Measurements from ENCODE around the gene HIVEP3.

HIVEP3 gene

DNA sequence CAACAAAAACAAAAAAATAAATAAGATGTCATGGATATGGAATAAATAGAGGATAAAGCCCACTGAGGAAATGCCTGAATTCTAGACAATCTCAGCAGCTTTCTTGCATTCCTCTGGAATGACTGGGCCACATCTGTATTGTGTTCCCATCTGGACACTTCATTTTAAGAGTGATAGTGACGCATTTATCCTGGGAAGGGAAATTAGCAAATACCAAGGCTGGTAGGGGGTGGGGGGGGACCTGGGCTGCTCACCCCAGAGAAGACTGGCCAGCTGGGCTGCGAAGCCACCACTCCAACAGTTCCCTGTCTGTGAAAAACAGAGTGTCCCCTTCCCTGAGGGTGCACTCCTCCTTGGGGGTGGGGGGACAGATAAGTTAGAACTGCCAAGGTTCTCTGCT is 106.3 kb downstream of the HIVEP3 start:
- no peak overlapping the region for H3K27ac ChIP-seq (ENCODE audit: low read length)
- no peak overlapping the region for H3K4me3 ChIP-seq (ENCODE audit: low read length in 2 of 2)
- no peaks in the 10 kb centered on the region for H3K9me3 ChIP-seq (ENCODE audit: control insufficient read depth in 2 of 2, low read length in 2 of 2)
- peaks cover 4% of the 10 kb centered on the region for H3K4me1 ChIP-seq (ENCODE audit: control insufficient read depth, insufficient read depth, low read length)
- H3K36me3 ChIP-seq (ENCODE audit: control insufficient read depth in 2 of 2, insufficient read depth in 2 of 2, low read length in 2 of 2): no peaks in the 10 kb centered on the region
- no peaks in the 10 kb centered on the region for H3K27me3 ChIP-seq (ENCODE audit: control insufficient read depth in 1 of 2, insufficient read depth in 2 of 2, low read length in 2 of 2)
- H3K9ac ChIP-seq (ENCODE audit: low read length in 2 of 2): no peak overlapping the region

DNA sequence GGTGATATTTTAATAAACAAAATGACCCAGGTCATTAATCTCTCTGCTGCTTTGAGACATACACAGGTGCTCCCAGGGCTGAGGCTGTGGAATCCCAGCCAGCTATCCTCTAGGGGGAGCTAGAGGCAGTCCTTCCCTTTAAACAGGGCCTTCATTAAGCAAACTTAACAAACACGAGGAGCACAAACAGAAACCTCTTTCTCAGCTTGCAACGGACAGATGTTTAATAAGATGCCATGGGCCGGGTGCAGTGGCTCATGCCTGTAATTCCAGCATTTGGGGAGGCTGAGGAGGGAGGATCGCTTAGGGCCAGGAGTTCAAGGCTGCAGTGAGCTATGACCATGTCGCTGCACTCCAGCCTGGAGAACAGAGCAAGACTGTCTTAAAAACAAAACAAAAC is 106.7 kb downstream of the HIVEP3 start:
- Histone ChIP-seq H3K36me3 (ENCODE audit: control insufficient read depth in 2 of 2, insufficient read depth in 2 of 2, low read length in 2 of 2) (no peaks in the 10 kb centered on the region), H3K27me3 (ENCODE audit: control insufficient read depth in 1 of 2, insufficient read depth in 2 of 2, low read length in 2 of 2) (no peaks in the 10 kb centered on the region), H3K9ac (ENCODE audit: low read length in 2 of 2) (no peak overlapping the region), H3K9me3 (ENCODE audit: control insufficient read depth in 2 of 2, low read length in 2 of 2) (no peaks in the 10 kb centered on the region), H3K4me3 (ENCODE audit: low read length in 2 of 2) (no peak overlapping the region), H3K27ac (ENCODE audit: low read length) (no peak overlapping the region), H3K4me1 (ENCODE audit: control insufficient read depth, insufficient read depth, low read length) (peaks cover 4% of the 10 kb centered on the region)

DNA sequence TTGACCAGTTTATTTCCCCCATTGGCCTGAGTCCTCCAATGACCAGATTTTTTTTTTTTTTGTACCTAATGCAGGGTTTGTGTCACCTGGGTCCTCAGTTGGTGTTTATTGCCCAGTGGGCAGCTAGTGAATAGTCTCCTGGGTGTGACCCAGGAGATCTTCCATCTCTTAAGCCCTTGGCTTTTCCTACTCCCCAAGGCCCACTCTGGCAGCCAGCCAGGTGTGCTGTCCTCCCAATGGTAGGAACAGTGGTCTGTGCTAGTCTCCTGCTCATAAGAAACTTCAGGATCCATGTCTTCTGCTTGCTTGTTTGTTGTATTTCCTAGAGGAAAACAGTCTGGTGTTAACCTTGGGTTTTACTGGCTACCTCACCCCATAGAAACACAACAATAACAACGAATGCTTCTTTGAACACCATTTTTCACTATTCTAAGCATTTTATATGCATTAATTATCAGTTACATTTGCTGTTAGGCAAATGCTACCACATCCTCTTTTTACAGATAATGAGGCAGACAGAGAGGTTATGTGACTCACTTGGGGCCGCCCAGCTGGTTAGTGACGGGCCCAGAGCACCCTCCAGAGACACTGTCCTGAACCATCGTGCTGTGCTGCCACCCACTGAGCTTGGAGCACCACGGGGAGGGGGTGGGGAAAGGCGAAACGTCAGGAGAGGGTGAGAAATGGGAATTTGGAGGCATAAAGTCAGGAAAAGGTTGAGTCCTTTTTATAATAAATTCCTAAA is 107.5 kb downstream of the HIVEP3 start:
- no peaks in the 10 kb centered on the region for H3K36me3 ChIP-seq (ENCODE audit: control insufficient read depth in 2 of 2, insufficient read depth in 2 of 2, low read length in 2 of 2)
- H3K9ac ChIP-seq (ENCODE audit: low read length in 2 of 2): no peak overlapping the region
- H3K4me1 ChIP-seq (ENCODE audit: control insufficient read depth, insufficient read depth, low read length): peaks cover 4% of the 10 kb centered on the region
- H3K9me3 ChIP-seq (ENCODE audit: control insufficient read depth in 2 of 2, low read length in 2 of 2): no peaks in the 10 kb centered on the region
- H3K4me3 ChIP-seq (ENCODE audit: low read length in 2 of 2): no peak overlapping the region
- H3K27ac ChIP-seq (ENCODE audit: low read length): no peak overlapping the region
- no peaks in the 10 kb centered on the region for H3K27me3 ChIP-seq (ENCODE audit: control insufficient read depth in 1 of 2, insufficient read depth in 2 of 2, low read length in 2 of 2)

DNA sequence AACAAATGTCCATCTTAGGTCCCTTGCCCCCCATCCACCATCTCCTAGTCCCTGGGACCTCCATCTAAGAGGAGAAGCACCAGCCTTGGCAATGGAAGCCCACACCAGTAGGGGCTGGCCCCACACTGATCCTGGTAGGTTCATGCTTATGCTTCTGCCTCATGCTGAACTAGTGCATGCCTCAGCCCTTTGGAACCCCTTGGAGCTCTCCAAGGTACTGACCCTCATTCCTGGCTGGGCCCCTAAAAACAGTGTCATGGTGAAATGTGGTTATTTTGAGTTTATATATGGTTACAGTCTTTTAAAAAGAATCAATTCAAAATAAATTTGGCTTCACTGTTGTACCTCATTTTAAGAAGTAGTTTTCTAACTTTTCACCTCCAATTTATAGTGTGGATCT is 108.3 kb downstream of the HIVEP3 start:
- Histone ChIP-seq H3K4me1 (ENCODE audit: control insufficient read depth, insufficient read depth, low read length) (peaks cover 4% of the 10 kb centered on the region), H3K27me3 (ENCODE audit: control insufficient read depth in 1 of 2, insufficient read depth in 2 of 2, low read length in 2 of 2) (no peaks in the 10 kb centered on the region), H3K36me3 (ENCODE audit: control insufficient read depth in 2 of 2, insufficient read depth in 2 of 2, low read length in 2 of 2) (no peaks in the 10 kb centered on the region)

DNA sequence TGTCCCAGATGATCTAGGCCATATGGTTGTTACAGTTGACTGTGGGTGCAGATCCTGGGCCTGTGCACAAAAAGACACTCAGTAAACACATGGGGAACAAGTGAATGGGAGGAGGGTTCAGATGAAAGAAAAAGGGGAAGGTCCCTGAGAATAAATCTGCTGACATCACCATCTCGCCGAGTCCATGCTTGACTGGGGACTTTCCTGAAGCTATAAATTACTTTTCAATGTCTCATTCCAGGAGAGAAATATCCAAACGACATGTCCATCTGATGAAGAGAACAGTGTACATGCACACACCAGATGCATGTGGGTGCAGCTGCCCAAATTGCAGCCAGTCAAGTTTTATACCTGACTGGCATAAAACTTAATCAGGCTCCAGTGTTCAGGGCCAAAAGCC is 109.0 kb downstream of the HIVEP3 start:
- H3K4me1 ChIP-seq (ENCODE audit: control insufficient read depth, insufficient read depth, low read length): peaks cover 4% of the 10 kb centered on the region
- H3K27ac ChIP-seq (ENCODE audit: low read length): no peak overlapping the region
- no peak overlapping the region for H3K9ac ChIP-seq (ENCODE audit: low read length in 2 of 2)
- no peaks in the 10 kb centered on the region for H3K9me3 ChIP-seq (ENCODE audit: control insufficient read depth in 2 of 2, low read length in 2 of 2)
- no peak overlapping the region for H3K4me3 ChIP-seq (ENCODE audit: low read length in 2 of 2)
- no peaks in the 10 kb centered on the region for H3K27me3 ChIP-seq (ENCODE audit: control insufficient read depth in 1 of 2, insufficient read depth in 2 of 2, low read length in 2 of 2)
- H3K36me3 ChIP-seq (ENCODE audit: control insufficient read depth in 2 of 2, insufficient read depth in 2 of 2, low read length in 2 of 2): no peaks in the 10 kb centered on the region

More for the DNA sequence above, 108.3 kb downstream of the HIVEP3 start:
- H3K9ac ChIP-seq (ENCODE audit: low read length in 2 of 2): no peak overlapping the region
- no peak overlapping the region for H3K4me3 ChIP-seq (ENCODE audit: low read length in 2 of 2)
- no peak overlapping the region for H3K27ac ChIP-seq (ENCODE audit: low read length)
- no peaks in the 10 kb centered on the region for H3K9me3 ChIP-seq (ENCODE audit: control insufficient read depth in 2 of 2, low read length in 2 of 2)

DNA sequence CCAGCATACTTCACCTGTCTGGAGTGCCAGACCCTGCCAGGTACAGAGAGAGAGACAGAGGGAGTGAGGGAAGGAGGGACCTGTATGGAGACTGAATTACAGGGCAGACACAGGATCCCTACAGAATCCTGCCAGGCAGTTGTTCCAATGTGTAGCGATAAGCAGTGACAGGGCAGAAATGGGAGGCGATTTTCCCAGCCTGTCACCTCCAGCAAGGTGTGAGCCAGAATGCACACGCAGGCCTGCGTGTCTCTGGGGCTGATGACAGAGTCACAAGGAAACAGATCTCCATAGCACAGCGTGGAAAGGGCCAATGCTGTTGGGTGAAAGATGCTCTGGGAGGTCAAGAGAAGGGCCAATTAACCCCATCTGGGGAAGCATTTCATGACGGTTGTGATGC is 111.3 kb downstream of the HIVEP3 start:
- H3K9ac ChIP-seq (ENCODE audit: low read length in 2 of 2): no peak overlapping the region
- peaks cover 8% of the 10 kb centered on the region for H3K4me1 ChIP-seq (ENCODE audit: control insufficient read depth, insufficient read depth, low read length)
- H3K27me3 ChIP-seq (ENCODE audit: control insufficient read depth in 1 of 2, insufficient read depth in 2 of 2, low read length in 2 of 2): no peaks in the 10 kb centered on the region
- no peaks in the 10 kb centered on the region for H3K36me3 ChIP-seq (ENCODE audit: control insufficient read depth in 2 of 2, insufficient read depth in 2 of 2, low read length in 2 of 2)
- H3K9me3 ChIP-seq (ENCODE audit: control insufficient read depth in 2 of 2, low read length in 2 of 2): no peaks in the 10 kb centered on the region
- H3K27ac ChIP-seq (ENCODE audit: low read length): no peak overlapping the region
- H3K4me3 ChIP-seq (ENCODE audit: low read length in 2 of 2): no peak overlapping the region

DNA sequence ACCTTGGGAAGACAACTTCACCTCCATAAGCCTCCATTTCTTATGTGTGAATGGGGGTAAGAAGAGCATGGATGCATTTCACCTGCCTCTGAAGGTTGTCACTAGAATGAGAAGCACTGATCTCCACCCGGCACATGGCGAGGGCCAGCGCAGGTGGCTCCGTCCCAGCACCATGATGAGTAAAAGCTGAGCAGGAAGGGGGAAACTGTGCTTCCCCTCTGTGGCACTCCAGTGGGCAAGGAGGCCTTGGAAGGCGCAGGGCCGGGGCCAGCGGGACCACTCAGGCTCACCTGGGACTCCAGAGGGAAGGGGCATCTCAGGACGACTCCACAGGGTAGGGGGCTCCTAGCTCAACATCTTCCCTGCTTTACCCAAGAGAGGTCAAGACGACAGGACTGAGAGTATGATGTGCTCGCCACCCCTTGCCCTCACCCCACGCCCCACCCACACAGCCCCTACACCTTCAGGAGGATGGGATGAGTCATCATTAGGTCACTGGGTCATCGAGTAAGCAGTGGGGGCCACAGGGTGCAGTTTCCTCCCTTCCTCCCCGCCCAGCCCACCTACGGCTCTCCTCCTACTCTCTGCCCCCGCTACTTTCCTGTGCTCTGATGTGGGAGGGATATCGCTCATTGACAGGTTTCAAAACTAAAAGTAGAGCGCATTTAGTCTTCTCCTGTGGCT is 112.1 kb downstream of the HIVEP3 start:
- Histone ChIP-seq H3K27me3 (ENCODE audit: control insufficient read depth in 1 of 2, insufficient read depth in 2 of 2, low read length in 2 of 2) (no peaks in the 10 kb centered on the region), H3K9ac (ENCODE audit: low read length in 2 of 2) (no peak overlapping the region), H3K36me3 (ENCODE audit: control insufficient read depth in 2 of 2, insufficient read depth in 2 of 2, low read length in 2 of 2) (no peaks in the 10 kb centered on the region), H3K9me3 (ENCODE audit: control insufficient read depth in 2 of 2, low read length in 2 of 2) (no peaks in the 10 kb centered on the region), H3K27ac (ENCODE audit: low read length) (no peak overlapping the region), H3K4me1 (ENCODE audit: control insufficient read depth, insufficient read depth, low read length) (peaks cover 12% of the 10 kb centered on the region), H3K4me3 (ENCODE audit: low read length in 2 of 2) (no peak overlapping the region)

DNA sequence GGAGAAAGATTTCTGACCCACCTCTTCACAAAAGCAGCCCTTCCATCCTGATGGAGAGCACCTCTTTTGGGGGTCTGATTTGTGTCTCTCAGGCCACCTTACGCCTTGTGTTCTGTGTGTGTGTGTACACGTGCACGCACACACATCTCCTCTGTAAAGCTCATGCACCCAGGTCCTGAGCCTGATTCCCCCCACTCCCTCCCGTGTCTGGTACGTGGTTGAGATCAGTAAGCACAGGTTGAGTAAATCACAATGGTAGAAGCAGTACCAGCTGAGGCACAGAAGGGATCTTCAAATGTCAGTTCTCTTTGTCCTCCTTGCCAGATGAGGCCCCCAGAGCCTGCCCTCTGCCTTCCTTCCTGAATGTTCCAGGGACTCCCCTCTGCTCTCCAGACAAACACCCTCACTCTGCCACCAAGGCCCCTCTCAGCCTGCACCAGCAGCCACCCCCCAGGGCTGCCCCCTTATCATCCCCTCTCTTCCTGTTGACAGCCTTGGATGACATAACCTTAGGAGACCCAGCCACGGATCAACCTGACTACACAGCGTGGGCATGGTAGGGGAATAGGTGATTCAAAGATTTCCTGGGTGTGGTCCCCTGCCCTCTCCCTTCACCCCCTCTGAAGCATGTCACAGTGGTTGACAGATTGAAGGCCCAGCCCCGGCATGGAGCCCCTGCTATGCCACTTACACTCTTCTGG is 112.8 kb downstream of the HIVEP3 start:
- Histone ChIP-seq H3K4me3 (ENCODE audit: low read length in 2 of 2) (no peak overlapping the region), H3K36me3 (ENCODE audit: control insufficient read depth in 2 of 2, insufficient read depth in 2 of 2, low read length in 2 of 2) (no peaks in the 10 kb centered on the region), H3K27me3 (ENCODE audit: control insufficient read depth in 1 of 2, insufficient read depth in 2 of 2, low read length in 2 of 2) (no peaks in the 10 kb centered on the region), H3K4me1 (ENCODE audit: control insufficient read depth, insufficient read depth, low read length) (peaks cover 12% of the 10 kb centered on the region), H3K9me3 (ENCODE audit: control insufficient read depth in 2 of 2, low read length in 2 of 2) (no peaks in the 10 kb centered on the region), H3K27ac (ENCODE audit: low read length) (no peak overlapping the region), H3K9ac (ENCODE audit: low read length in 2 of 2) (no peak overlapping the region)

DNA sequence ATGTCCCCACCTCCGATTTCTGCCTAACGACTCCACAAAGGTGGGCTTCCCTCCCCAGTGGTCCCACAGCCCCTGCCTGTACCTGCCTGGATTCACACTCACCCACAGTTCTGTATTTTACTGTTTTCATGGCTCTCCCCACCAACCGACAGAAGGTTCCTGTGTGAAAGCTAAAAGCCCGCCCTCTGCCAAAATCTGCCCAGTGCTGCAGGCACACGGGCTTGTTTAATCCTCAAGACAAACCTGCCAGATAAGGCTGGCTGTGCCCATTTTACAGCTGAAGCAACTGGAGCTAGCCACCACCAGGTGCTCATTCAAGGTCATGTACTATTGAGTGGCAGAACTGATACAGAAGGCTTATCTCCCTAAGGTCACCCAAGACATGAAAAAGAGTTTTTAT is 114.5 kb downstream of the HIVEP3 start:
- H3K9ac ChIP-seq (ENCODE audit: low read length in 2 of 2): no peak overlapping the region
- H3K27me3 ChIP-seq (ENCODE audit: control insufficient read depth in 1 of 2, insufficient read depth in 2 of 2, low read length in 2 of 2): no peaks in the 10 kb centered on the region
- H3K9me3 ChIP-seq (ENCODE audit: control insufficient read depth in 2 of 2, low read length in 2 of 2): no peaks in the 10 kb centered on the region
- H3K36me3 ChIP-seq (ENCODE audit: control insufficient read depth in 2 of 2, insufficient read depth in 2 of 2, low read length in 2 of 2): no peaks in the 10 kb centered on the region
- no peak overlapping the region for H3K27ac ChIP-seq (ENCODE audit: low read length)
- peaks cover 12% of the 10 kb centered on the region for H3K4me1 ChIP-seq (ENCODE audit: control insufficient read depth, insufficient read depth, low read length)
- no peak overlapping the region for H3K4me3 ChIP-seq (ENCODE audit: low read length in 2 of 2)

DNA sequence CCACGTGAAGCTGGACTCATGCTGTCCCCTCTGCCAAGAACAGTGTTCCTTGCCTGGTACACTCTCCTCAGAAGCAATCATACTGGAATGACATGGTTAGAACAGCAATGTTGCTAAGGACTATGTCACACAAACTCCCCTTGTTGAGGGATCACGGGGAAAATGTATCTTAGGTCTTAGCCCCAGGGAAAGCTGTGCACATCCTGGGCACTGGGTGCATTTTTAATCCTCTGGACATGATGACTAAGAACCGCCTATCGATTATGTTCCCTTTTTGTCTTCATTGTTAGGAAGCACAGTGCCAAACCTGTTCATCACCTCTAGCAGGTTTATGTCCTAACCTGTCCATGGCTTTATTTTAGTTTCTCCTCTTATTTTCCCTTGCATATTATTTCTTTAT is 115.1 kb downstream of the HIVEP3 start:
- Histone ChIP-seq H3K27ac (ENCODE audit: low read length) (no peak overlapping the region), H3K4me1 (ENCODE audit: control insufficient read depth, insufficient read depth, low read length) (peaks cover 12% of the 10 kb centered on the region), H3K9me3 (ENCODE audit: control insufficient read depth in 2 of 2, low read length in 2 of 2) (no peaks in the 10 kb centered on the region), H3K36me3 (ENCODE audit: control insufficient read depth in 2 of 2, insufficient read depth in 2 of 2, low read length in 2 of 2) (no peaks in the 10 kb centered on the region), H3K4me3 (ENCODE audit: low read length in 2 of 2) (no peak overlapping the region), H3K27me3 (ENCODE audit: control insufficient read depth in 1 of 2, insufficient read depth in 2 of 2, low read length in 2 of 2) (no peaks in the 10 kb centered on the region), H3K9ac (ENCODE audit: low read length in 2 of 2) (no peak overlapping the region)

Measured in stomach smooth muscle (tissue), 2 donors.